Endothelial cell of umbilical vein (primary cell): ENCODE results near the gene PLXNA4.

Experiments used
- FOS ChIP-seq: IDR thresholded peaks from 2 replicates; pipeline ENCODE4 v1.6.1; 2011; ENCODE audit warnings: mild to moderate bottlenecking, low read length, moderate library complexity, borderline replicate concordance; ENCODE audit not compliant: insufficient read depth
- MYC ChIP-seq: IDR thresholded peaks from one replicate; pipeline ENCODE4 v1.6.1; 2011; ENCODE audit warnings: mild to moderate bottlenecking, low read depth, low read length
- POLR2A ChIP-seq: IDR thresholded peaks from 2 replicates; pipeline ENCODE4 v1.6.1; 2012; ENCODE audit warnings: low read depth, mild to moderate bottlenecking, control low read depth, low read length
- POLR2AphosphoS5 ChIP-seq: IDR thresholded peaks from 2 replicates; pipeline ENCODE4 v1.6.1; 2012; ENCODE audit warnings: low read depth, mild to moderate bottlenecking, control low read depth, low read length, moderate library complexity; ENCODE audit not compliant: insufficient read depth
- TF ChIP-seq, protein P1 (sequence below), 2 donors: IDR thresholded peaks; 1 replicate in 1 of 2; 2 replicates in 1 of 2; pipeline ENCODE4 v1.5.1; 2011; ENCODE audit warnings: low read length in 2 of 2, mild to moderate bottlenecking in 2 of 2, moderate library complexity in 2 of 2, control low read depth in 1 of 2, inconsistent platforms in 1 of 2, low read depth in 1 of 2; ENCODE audit not compliant: insufficient read depth in 1 of 2; ENCODE audit errors: extremely low read depth in 1 of 2

DNA sequence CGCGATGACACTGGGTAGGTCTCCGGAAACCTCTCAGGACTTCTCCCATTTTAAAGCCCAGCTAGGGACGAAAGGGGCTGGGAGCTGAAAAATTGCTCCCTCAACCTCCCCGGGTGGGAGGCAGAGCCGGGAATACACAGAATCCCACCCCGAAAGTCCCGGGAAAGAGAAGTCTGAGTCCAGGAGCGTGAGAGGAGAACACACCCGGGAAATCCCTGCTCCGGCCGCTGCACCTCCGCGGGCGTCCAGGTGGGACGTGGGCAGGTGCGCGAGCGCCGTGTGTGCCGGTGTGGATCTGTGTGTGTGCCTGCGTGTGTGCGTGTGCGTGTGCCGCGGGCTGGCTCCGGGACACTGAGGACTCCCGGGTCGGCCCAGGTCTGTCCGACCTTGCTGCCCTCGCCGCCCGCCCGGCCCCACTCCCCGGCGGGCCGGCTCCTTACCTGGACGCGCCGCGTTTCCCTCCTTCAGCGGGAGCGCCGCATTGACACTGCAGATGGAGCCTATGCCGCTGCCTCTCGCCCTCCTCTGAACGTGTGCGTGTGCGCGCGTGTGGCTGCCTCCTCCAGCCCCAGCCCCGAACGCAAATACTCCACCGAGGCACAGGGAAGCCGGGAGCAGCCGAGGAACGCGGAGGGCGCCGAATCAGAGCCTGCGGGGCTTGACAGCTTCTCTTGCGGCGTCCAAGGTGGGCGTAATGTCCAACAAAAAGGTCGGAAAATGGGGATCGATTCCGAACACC lies at the start of gene PLXNA4:
- TF ChIP-seq, protein P1, sequence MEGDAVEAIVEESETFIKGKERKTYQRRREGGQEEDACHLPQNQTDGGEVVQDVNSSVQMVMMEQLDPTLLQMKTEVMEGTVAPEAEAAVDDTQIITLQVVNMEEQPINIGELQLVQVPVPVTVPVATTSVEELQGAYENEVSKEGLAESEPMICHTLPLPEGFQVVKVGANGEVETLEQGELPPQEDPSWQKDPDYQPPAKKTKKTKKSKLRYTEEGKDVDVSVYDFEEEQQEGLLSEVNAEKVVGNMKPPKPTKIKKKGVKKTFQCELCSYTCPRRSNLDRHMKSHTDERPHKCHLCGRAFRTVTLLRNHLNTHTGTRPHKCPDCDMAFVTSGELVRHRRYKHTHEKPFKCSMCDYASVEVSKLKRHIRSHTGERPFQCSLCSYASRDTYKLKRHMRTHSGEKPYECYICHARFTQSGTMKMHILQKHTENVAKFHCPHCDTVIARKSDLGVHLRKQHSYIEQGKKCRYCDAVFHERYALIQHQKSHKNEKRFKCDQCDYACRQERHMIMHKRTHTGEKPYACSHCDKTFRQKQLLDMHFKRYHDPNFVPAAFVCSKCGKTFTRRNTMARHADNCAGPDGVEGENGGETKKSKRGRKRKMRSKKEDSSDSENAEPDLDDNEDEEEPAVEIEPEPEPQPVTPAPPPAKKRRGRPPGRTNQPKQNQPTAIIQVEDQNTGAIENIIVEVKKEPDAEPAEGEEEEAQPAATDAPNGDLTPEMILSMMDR (IDR thresholded peaks at IDR 0.05; ENCODE audit: extremely low read depth in 1 of 2, insufficient read depth in 1 of 2, low read depth in 1 of 2, low read length in 2 of 2): peak in 1 of 2 donors; percentile 0
- no peak for TF ChIP-seq POLR2AphosphoS5
- no peak for TF ChIP-seq POLR2A
- TF ChIP-seq FOS: no peak
- TF ChIP-seq MYC: no peak
